NCI-H446 (cell line): ENCODE data around the gene NEK6.

Experiments used
- DNase-seq, 2 experiments: peaks; one replicate each; lab custom pipeline; 2025; lab: John Stamatoyannopoulos, UW

NEK6 gene

GRCh38 chr9:124373851-124374250, 116.1 kb downstream of the NEK6 start:
- DNase-seq = no peak

- no peak for DNase-seq
These were observed 118.0 kb downstream of the NEK6 start for GRCh38 chr9:124375726-124376125.

GRCh38 chr9:124376329-124376728, 118.6 kb downstream of the NEK6 start:
- DNase-seq = no peak

- no peak for DNase-seq
These were observed 120.0 kb downstream of the NEK6 start for GRCh38 chr9:124377551-124378406.

GRCh38 chr9:124381170-124381945, 123.6 kb downstream of the NEK6 start:
- DNase-seq = no peak

- peak in 1 of 2 experiments; percentile 12 for DNase-seq
These were observed 126.5 kb downstream of the NEK6 start for GRCh38 chr9:124384210-124384609.

GRCh38 chr9:124384846-124385245, 127.1 kb downstream of the NEK6 start:
- DNase-seq = no peak

GRCh38 chr9:124385623-124386022, 127.9 kb downstream of the NEK6 start:
- DNase-seq = no peak

GRCh38 chr9:124386201-124386600, 128.5 kb downstream of the NEK6 start:
- DNase-seq = no peak

- DNase-seq = no peak
These were observed 130.7 kb downstream of the NEK6 start for GRCh38 chr9:124388275-124389048.

- no peak for DNase-seq
These were observed 131.6 kb downstream of the NEK6 start for GRCh38 chr9:124389146-124389939.

GRCh38 chr9:124390794-124391658, 133.3 kb downstream of the NEK6 start:
- DNase-seq = peak in 1 of 2 experiments; percentile 36

- DNase-seq = peak in 1 of 2 experiments; percentile 13
These were observed 134.6 kb downstream of the NEK6 start for GRCh38 chr9:124392254-124392870.

GRCh38 chr9:124392871-124393460, 135.2 kb downstream of the NEK6 start:
- DNase-seq = peak in 1 of 2 experiments; percentile 64

GRCh38 chr9:124394167-124394566, 136.4 kb downstream of the NEK6 start:
- no peak for DNase-seq

- no peak for DNase-seq
These were observed 136.8 kb downstream of the NEK6 start for GRCh38 chr9:124394596-124394995.

GRCh38 chr9:124395826-124396225, 138.1 kb downstream of the NEK6 start:
- DNase-seq = no peak

- DNase-seq = no peak
These were observed 140.6 kb downstream of the NEK6 start for GRCh38 chr9:124398191-124398935.
